ENCODE results near the gene PLEKHA1.
A peak's percentile ranks its signal among the peaks of the same experiment; 100 is the strongest.

Gene PLEKHA1

GRCh38 chr10:122374237-122374858 lies at the start of gene PLEKHA1:
TSS of gene PLEKHA1 (plus strand) at chr10:122374708. CDS start at chr10:122393201, 18,493 bp downstream.
- DNase-seq: peak; percentile 86 to 92

GRCh38 chr10:122325235-122325634 lies 49.3 kb upstream of the PLEKHA1 start:
- no peak for DNase-seq

- no peak for DNase-seq
Measured at GRCh38 chr10:122326385-122326784, 48.1 kb upstream of the PLEKHA1 start.

GRCh38 chr10:122326806-122327205 lies 47.7 kb upstream of the PLEKHA1 start:
- no peak for DNase-seq

GRCh38 chr10:122327237-122328206 lies 47.0 kb upstream of the PLEKHA1 start:
- DNase-seq: no peak

GRCh38 chr10:122328676-122329075 lies 45.8 kb upstream of the PLEKHA1 start:
- no peak for DNase-seq

- no peak for DNase-seq
Measured at GRCh38 chr10:122329416-122329815, 45.1 kb upstream of the PLEKHA1 start.

- no peak for DNase-seq
Measured at GRCh38 chr10:122331100-122331499, 43.4 kb upstream of the PLEKHA1 start.

- DNase-seq: no peak
Measured at GRCh38 chr10:122331615-122332446, 42.7 kb upstream of the PLEKHA1 start.

- no peak for DNase-seq
Measured at GRCh38 chr10:122333037-122333436, 41.5 kb upstream of the PLEKHA1 start.

- DNase-seq: no peak
Measured at GRCh38 chr10:122336332-122336731, 38.2 kb upstream of the PLEKHA1 start.

- DNase-seq: no peak
Measured at GRCh38 chr10:122336961-122337360, 37.5 kb upstream of the PLEKHA1 start.

GRCh38 chr10:122338609-122339441 lies 35.7 kb upstream of the PLEKHA1 start:
- DNase-seq: no peak

GRCh38 chr10:122341141-122341810 lies 33.2 kb upstream of the PLEKHA1 start:
- DNase-seq: no peak

- DNase-seq: peak in 1 of 2 experiments; percentile 3
Measured at GRCh38 chr10:122342293-122343134, 32.0 kb upstream of the PLEKHA1 start.

- no peak for DNase-seq
Measured at GRCh38 chr10:122343135-122343800, 31.2 kb upstream of the PLEKHA1 start.

GRCh38 chr10:122343936-122344335 lies 30.6 kb upstream of the PLEKHA1 start:
- DNase-seq: no peak

GRCh38 chr10:122344741-122345258 lies 29.7 kb upstream of the PLEKHA1 start:
- no peak for DNase-seq

GRCh38 chr10:122346326-122346950 lies 28.1 kb upstream of the PLEKHA1 start:
- DNase-seq: no peak

All from NCI-H2081 (cell line).